IMR-90 (cell line): Measurements from ENCODE around the gene TSC1. TPM values are rescaled to one million over a fixed set of nuclear protein-coding genes. Genes with fewer than 3 reads are reported as not detected.

ENCODE experiments used
- ATAC-seq: fragments of 200-7000 bp; cut with Tn5 transposase; 2 replicates; pipeline ENCODE4 v1.9.1; 2020; ENCODE audit warnings: low read depth, mild to moderate bottlenecking, moderate library complexity
- BruUV-seq: library from RNA; stranded (reverse); fragments of 400-500 nt; replicated peaks from 2 replicates; lab custom pipeline; 2021; lab: Mats Ljungman, UMichigan
- CTCF ChIA-PET: fragments of 300-600 bp; formaldehyde crosslinking; extraction: SDS; loops from one replicate; lab custom pipeline; 2021; ENCODE audit warnings: antibody characterized with exemption; lab: Yijun Ruan, JAX
- POLR2A ChIA-PET: fragments of 300-600 bp; sonication (Branson Sonifier 250); formaldehyde crosslinking; loops from one replicate; lab custom pipeline; 2022; ENCODE audit warnings: antibody characterized with exemption; ENCODE audit not compliant: unreplicated experiment; lab: Charles Lee
- DNase-seq: peaks from one replicate; pipeline ENCODE4 v3.0.0; 2013
- H2AFZ ChIP-seq: replicated peaks from 2 replicates; pipeline ENCODE3; 2013; ENCODE audit warnings: low read length, mild to moderate bottlenecking; ENCODE audit not compliant: poor library complexity
- H2AK5ac ChIP-seq: 2 replicates; pipeline ENCODE4 v1.6.1; 2013; ENCODE audit warnings: low read depth, low read length, inconsistent platforms
- H2AK9ac ChIP-seq: replicated peaks from 2 replicates; pipeline ENCODE3; 2013; ENCODE audit warnings: mild to moderate bottlenecking, low read depth, low read length, moderate library complexity; ENCODE audit not compliant: poor library complexity
- H2BK120ac ChIP-seq: 2 replicates; pipeline ENCODE4 v1.6.1; 2013; ENCODE audit warnings: low read depth, low read length, inconsistent platforms
- H2BK15ac ChIP-seq: 3 replicates; pipeline ENCODE4 v1.6.1; 2013; ENCODE audit warnings: low read depth, low read length, inconsistent platforms
- H2BK20ac ChIP-seq: 2 replicates; pipeline ENCODE4 v1.6.1; 2013; ENCODE audit warnings: low read depth, mild to moderate bottlenecking, inconsistent platforms, low read length, moderate library complexity
- H2BK5ac ChIP-seq: 2 replicates; pipeline ENCODE4 v1.6.1; 2013; ENCODE audit warnings: mild to moderate bottlenecking, low read depth, low read length, inconsistent platforms; ENCODE audit not compliant: poor library complexity, severe bottlenecking
- H3K14ac ChIP-seq: replicated peaks from 2 replicates; pipeline ENCODE4 v1.6.1; 2013; ENCODE audit warnings: low read depth, low read length, inconsistent platforms
- H3K18ac ChIP-seq: 2 replicates; pipeline ENCODE4 v1.6.1; 2013; ENCODE audit warnings: low read depth, low read length, control low read depth
- H3K23ac ChIP-seq: 2 replicates; pipeline ENCODE4 v1.6.1; 2013; ENCODE audit warnings: low read depth, low read length, inconsistent platforms
- H3K27ac ChIP-seq: 2 replicates; pipeline ENCODE4 v1.5.1; 2013; ENCODE audit warnings: mild to moderate bottlenecking, control low read depth, low read length; ENCODE audit not compliant: insufficient read depth
- H3K27me3 ChIP-seq: 2 replicates; pipeline ENCODE4 v1.6.1; 2013; ENCODE audit warnings: low read length; ENCODE audit not compliant: control insufficient read depth, insufficient read depth
- H3K36me3 ChIP-seq: 2 replicates; pipeline ENCODE4 v1.6.1; 2013; ENCODE audit warnings: low read length, mixed read lengths; ENCODE audit not compliant: control insufficient read depth, insufficient read depth
- H3K4ac ChIP-seq: 2 replicates; pipeline ENCODE4 v1.6.1; 2013; ENCODE audit warnings: low read depth, low read length, inconsistent platforms
- H3K4me1 ChIP-seq: 2 replicates; pipeline ENCODE4 v1.6.1; 2013; ENCODE audit warnings: low read length, mixed read lengths; ENCODE audit not compliant: control insufficient read depth, insufficient read depth
- H3K4me2 ChIP-seq: 2 replicates; pipeline ENCODE4 v1.6.1; 2013; ENCODE audit warnings: low read depth, mild to moderate bottlenecking, control low read depth, low read length, moderate library complexity
- H3K4me3 ChIP-seq: 2 replicates; pipeline ENCODE4 v1.5.1; 2013; ENCODE audit warnings: low read depth, mild to moderate bottlenecking, control low read depth, low read length, moderate library complexity; ENCODE audit not compliant: insufficient read depth
- H3K56ac ChIP-seq: 2 replicates; pipeline ENCODE4 v1.6.1; 2013; ENCODE audit warnings: low read length, inconsistent platforms; ENCODE audit not compliant: insufficient read depth; ENCODE audit errors: extremely low read depth
- H3K79me1 ChIP-seq, 2 experiments: 2 replicates each; pipeline ENCODE4 v1.6.1; 2013; ENCODE audit warnings: low read length in 2 of 2, inconsistent platforms in 1 of 2, low read depth in 1 of 2
- H3K9ac ChIP-seq: 2 replicates; pipeline ENCODE4 v1.6.1; 2013; ENCODE audit warnings: low read depth, low read length, control low read depth
- H3K9me1 ChIP-seq: 2 replicates; pipeline ENCODE4 v1.6.1; 2013; ENCODE audit warnings: low read length, inconsistent platforms; ENCODE audit not compliant: insufficient read depth
- H3K9me3 ChIP-seq: 2 replicates; pipeline ENCODE4 v1.6.1; 2013; ENCODE audit warnings: low read length; ENCODE audit not compliant: control insufficient read depth, insufficient read depth
- H4K20me1 ChIP-seq: 2 replicates; pipeline ENCODE4 v1.6.1; 2013; ENCODE audit warnings: low read length, inconsistent platforms; ENCODE audit not compliant: insufficient read depth
- H4K5ac ChIP-seq: 2 replicates; pipeline ENCODE4 v1.6.1; 2013; ENCODE audit warnings: mild to moderate bottlenecking, low read depth, low read length, control low read depth
- H4K8ac ChIP-seq, 2 experiments: 2 replicates each; pipeline ENCODE4 v1.6.1; 2013; ENCODE audit warnings: low read depth in 2 of 2, low read length in 2 of 2, control low read depth in 1 of 2, inconsistent platforms in 1 of 2
- H4K91ac ChIP-seq: 2 replicates; pipeline ENCODE4 v1.6.1; 2013; ENCODE audit warnings: low read depth, low read length, inconsistent platforms; ENCODE audit not compliant: insufficient read depth
- MAZ ChIP-seq: IDR thresholded peaks from 2 replicates; pipeline ENCODE4 v1.6.1; 2012; ENCODE audit warnings: low read depth, mild to moderate bottlenecking, low read length, improper control_type of control experiment, moderate library complexity, borderline replicate concordance
- MXI1 ChIP-seq: IDR thresholded peaks from 2 replicates; pipeline ENCODE4 v1.6.1; 2012; ENCODE audit warnings: low read depth, mild to moderate bottlenecking, low read length, moderate library complexity, borderline replicate concordance
- RFX5 ChIP-seq: IDR thresholded peaks from 2 replicates; pipeline ENCODE4 v1.8.0; 2012; ENCODE audit warnings: low read depth, mild to moderate bottlenecking, low read length, moderate library complexity
- WGBS, 2 experiments: methylation state at CpG; one replicate each; pipeline versions ENCODE4 v1.1.5 to v1.1.7; 2013; ENCODE audit warnings: missing lambda C conversion rate in 2 of 2; ENCODE audit not compliant: insufficient read length in 1 of 2; ENCODE audit errors: extremely low coverage in 2 of 2; 5-methylcytosine and 5-hydroxymethylcytosine counted together
- dilution Hi-C: fragments of 300-500 bp; cut with HindIII; formaldehyde crosslinking; loops from one replicate; pipeline ENCODE4 v1.14.3; 2018; ENCODE audit warnings: low sequenced_read_pairs; ENCODE audit not compliant: unreplicated experiment
- in situ Hi-C: fragments of 300-500 bp; cut with MboI; formaldehyde crosslinking; loops from 3 replicates; pipeline ENCODE4 v1.14.3; 2019; ENCODE audit warnings: low sequenced_read_pairs, inconsistent platforms, mixed read lengths
- intact Hi-C: fragments of 100-400 bp; cut with micrococcal nuclease; formaldehyde crosslinking; loops from 2 replicates; pipeline ENCODE4 v1.10.0; 2022
- polyA plus RNA-seq, 3 experiments: library from polyadenylated mRNA; depleted of rRNA; stranded (reverse); fragments of >200 nt; gene quantifications; 2 replicates each; pipeline ENCODE4 v1.2.3, GENCODE V29; 2012; ENCODE audit warnings: low replicate concordance in 1 of 3
- total RNA-seq: library from RNA; depleted of rRNA; stranded (reverse); fragments of >200 nt; gene quantifications from 2 replicates; pipeline ENCODE4 v1.2.3, GENCODE V29; 2012

The TSC1 gene
- total and polyA plus RNA-seq, 2 of the 4 experiments (the other 2 are of a cell fraction), result 25.7 to 56.3 TPM

DNA sequence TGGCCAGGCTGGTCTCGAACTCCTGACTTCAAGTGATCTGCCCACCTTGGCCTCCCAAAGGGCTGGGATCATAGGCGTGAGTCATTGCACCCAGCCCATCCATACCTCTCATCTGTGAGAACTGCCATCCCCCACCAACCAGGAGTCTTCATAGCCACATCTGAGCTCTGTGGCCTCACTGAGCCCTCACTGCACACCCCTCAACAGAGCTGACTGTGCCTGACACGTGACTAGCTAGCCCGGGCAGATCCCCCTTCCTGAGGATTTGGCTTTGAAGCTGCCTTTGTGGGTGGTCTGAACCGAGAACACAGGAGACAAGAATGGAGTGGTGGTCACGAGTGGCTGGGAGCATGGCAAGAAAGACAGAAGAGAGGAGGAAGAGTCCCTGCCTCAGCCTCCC, 81.9 kb downstream of the TSC1 start:
- no peak for TF ChIP-seq MXI1
- no peak for TF ChIP-seq MAZ
- no peak for TF ChIP-seq RFX5
- no TSS peak for BruUV-seq
- no peak overlapping the region for H4K8ac ChIP-seq
- H2AK5ac ChIP-seq, result no peak overlapping the region
- H2BK20ac ChIP-seq, result no peak overlapping the region
- no peak overlapping the region for H2BK15ac ChIP-seq
- dilution Hi-C loops, result no loop called here
- DNase-seq (no peak), ATAC-seq (no peak)
- no peak overlapping the region for H2BK5ac ChIP-seq
- ChIA-PET CTCF (interaction anchor here (0.7 kb wide), 1 partner anchor 11 kb away, joined by 3 read pairs; no protein-coding TSS in a partner anchor), POLR2A (no interaction called here)
- H3K56ac ChIP-seq, result no peak overlapping the region
- no peaks in the 10 kb centered on the region for H3K9me1 ChIP-seq
- H3K23ac ChIP-seq, result no peak overlapping the region
- 100% methylated on average over 1 of the region's 6 CpGs; no CpG with 5 or more reads in 1 of the 2 experiments for WGBS, 2 experiments
- intact Hi-C loops, result no loop called here
- no peak overlapping the region for H3K18ac ChIP-seq
- no peak overlapping the region for H2AFZ ChIP-seq
- peaks cover 6% of the 10 kb centered on the region; the same call in 1 of the 2 replicates for H3K4me1 ChIP-seq
- H2AK9ac ChIP-seq, result no peak overlapping the region
- H3K9ac ChIP-seq, result no peak overlapping the region
- no peaks in the 10 kb centered on the region for H3K36me3 ChIP-seq
- H2BK120ac ChIP-seq, result no peak overlapping the region
- no peaks in the 10 kb centered on the region for H3K79me1 ChIP-seq
- H4K20me1 ChIP-seq, result no peaks in the 10 kb centered on the region
- no peaks in the 10 kb centered on the region for H3K9me3 ChIP-seq
- H3K4me3 ChIP-seq, result no peak overlapping the region
- H3K27me3 ChIP-seq, result peaks cover 47% of the 10 kb centered on the region
- no peak overlapping the region for H3K4ac ChIP-seq
- no peak overlapping the region for H3K14ac ChIP-seq
- no peak overlapping the region for H4K91ac ChIP-seq
- H3K4me2 ChIP-seq, result no peak overlapping the region
- H4K5ac ChIP-seq, result no peak overlapping the region
- H3K27ac ChIP-seq, result no peak overlapping the region
- in situ Hi-C loops, result no loop called here
